Measurements from ENCODE around the gene BTBD8.
A peak's percentile ranks its signal among the peaks of the same experiment; 100 is the strongest.
"Not testable (repeated sequence)": the region's sequence is repeated elsewhere in the genome, so short reads cannot be mapped to it uniquely, and the experiment has no call there.

The BTBD8 gene

GRCh38 chr1:92080128-92080985, at the start of gene BTBD8:
TSS of gene BTBD8 (plus strand) at chr1:92080345. CDS start at chr1:92080572, 227 bp downstream.
- peak within 1 kb of the TSS; percentile 76 for H3K4me3 ChIP-seq (ENCODE audit: low read depth, low read length)

GRCh38 chr1:92030656-92031107, 49.5 kb upstream of the BTBD8 start:
- peak overlapping the region; percentile 65 for H3K4me3 ChIP-seq (ENCODE audit: low read depth, low read length)

GRCh38 chr1:92031281-92032110, 48.6 kb upstream of the BTBD8 start:
- H3K4me3 ChIP-seq (ENCODE audit: low read depth, low read length): no peak overlapping the region

GRCh38 chr1:92037400-92037799, 42.7 kb upstream of the BTBD8 start:
- no peak overlapping the region for H3K4me3 ChIP-seq (ENCODE audit: low read depth, low read length)

GRCh38 chr1:92038695-92039346, 41.3 kb upstream of the BTBD8 start:
- no peak overlapping the region for H3K4me3 ChIP-seq (ENCODE audit: low read depth, low read length)

- no peak overlapping the region for H3K4me3 ChIP-seq (ENCODE audit: low read depth, low read length)
Observed at GRCh38 chr1:92040971-92041370, 39.2 kb upstream of the BTBD8 start.

- H3K4me3 ChIP-seq (ENCODE audit: low read depth, low read length): no peak overlapping the region
Observed at GRCh38 chr1:92043621-92044020, 36.5 kb upstream of the BTBD8 start.

GRCh38 chr1:92045766-92046495, 34.2 kb upstream of the BTBD8 start:
- no peak overlapping the region for H3K4me3 ChIP-seq (ENCODE audit: low read depth, low read length)

GRCh38 chr1:92051948-92052347, 28.2 kb upstream of the BTBD8 start:
- H3K4me3 ChIP-seq (ENCODE audit: low read depth, low read length): no peak overlapping the region

- H3K4me3 ChIP-seq (ENCODE audit: low read depth, low read length): no peak overlapping the region
Observed at GRCh38 chr1:92065042-92065441, 15.1 kb upstream of the BTBD8 start.

- no peak overlapping the region for H3K4me3 ChIP-seq (ENCODE audit: low read depth, low read length)
Observed at GRCh38 chr1:92066321-92066720, 13.8 kb upstream of the BTBD8 start.

- H3K4me3 ChIP-seq (ENCODE audit: low read depth, low read length): no peak overlapping the region
Observed at GRCh38 chr1:92070892-92071291, 9.3 kb upstream of the BTBD8 start.

GRCh38 chr1:92074446-92074845, 5.7 kb upstream of the BTBD8 start:
- H3K4me3 ChIP-seq (ENCODE audit: low read depth, low read length): not testable (repeated sequence)

- no peak within 1 kb of the TSS for H3K4me3 ChIP-seq (ENCODE audit: low read depth, low read length)
Observed at GRCh38 chr1:92075311-92075710, 4.8 kb upstream of the BTBD8 start, which contains the start of gene SETSIP. TSS of gene SETSIP (minus strand) at chr1:92075411. CDS start at chr1:92075411, 0 bp downstream.

- no peak overlapping the region for H3K4me3 ChIP-seq (ENCODE audit: low read depth, low read length)
Observed at GRCh38 chr1:92076363-92076762, 3.8 kb upstream of the BTBD8 start.

- not testable (repeated sequence) for H3K4me3 ChIP-seq (ENCODE audit: low read depth, low read length)
Observed at GRCh38 chr1:92078077-92078476, 2.1 kb upstream of the BTBD8 start.

- peak overlapping the region; percentile 76 for H3K4me3 ChIP-seq (ENCODE audit: low read depth, low read length)
Observed at GRCh38 chr1:92079441-92079840, 704 bp upstream of the BTBD8 start.

- H3K4me3 ChIP-seq (ENCODE audit: low read depth, low read length): peak overlapping the region; percentile 76
Observed at GRCh38 chr1:92081031-92081430, 886 bp downstream of the BTBD8 start.

GRCh38 chr1:92084651-92085050, 4.5 kb downstream of the BTBD8 start:
- no peak overlapping the region for H3K4me3 ChIP-seq (ENCODE audit: low read depth, low read length)

- no peak overlapping the region for H3K4me3 ChIP-seq (ENCODE audit: low read depth, low read length)
Observed at GRCh38 chr1:92085727-92086126, 5.6 kb downstream of the BTBD8 start.
